Frontal cortex (tissue), 4 donors: Measurements from ENCODE around the gene MALSU1. TPM values are rescaled to one million over a fixed set of nuclear protein-coding genes. Genes with fewer than 3 reads are reported as not detected.
A peak's percentile ranks its signal among the peaks of the same experiment; 100 is the strongest.

Experiments
- DNase-seq, 2 donors: peaks; one replicate each; pipeline ENCODE4 v3.0.0; 2012; ENCODE audit warnings: low spot score in 2 of 2
- FAIRE-seq: peaks from 2 replicates; lab custom pipeline; 2012; peaks lifted over from hg19 to GRCh38; lab: Jason Lieb, UNC
- total RNA-seq: library from RNA; depleted of rRNA; stranded (reverse); fragments of >200 nt; gene quantifications from one replicate; pipeline ENCODE4 v1.2.3, GENCODE V29; 2014
- donor health status: control.
- donor health status: control.
- donor health status: control.

Gene MALSU1
- total RNA-seq = 37.9 TPM

- DNase-seq (peak; percentile 91 to 94), FAIRE-seq (no peak)
Observed at GRCh38 chr7:23298885-23299769, at the start of gene MALSU1. Gene MALSU1 (plus strand): TSS chr7:23299339. CDS start chr7:23299353, 14 bp downstream.

GRCh38 chr7:23249486-23249885, 49.7 kb upstream of the MALSU1 start:
- FAIRE-seq (no peak), DNase-seq (no peak)

- FAIRE-seq = no peak
Observed at GRCh38 chr7:23254051-23254681, 45.0 kb upstream of the MALSU1 start.

GRCh38 chr7:23256731-23257130, 42.4 kb upstream of the MALSU1 start:
- FAIRE-seq = no peak
- no peak for DNase-seq

More at GRCh38 chr7:23254051-23254681, 45.0 kb upstream of the MALSU1 start:
- DNase-seq = no peak

- DNase-seq (no peak), FAIRE-seq (no peak)
Observed at GRCh38 chr7:23260371-23260770, 38.8 kb upstream of the MALSU1 start.

- DNase-seq (peak; percentile 28 to 59), FAIRE-seq (no peak)
Observed at GRCh38 chr7:23261843-23262452, 37.2 kb upstream of the MALSU1 start.

- no peak for FAIRE-seq
- DNase-seq = no peak
Observed at GRCh38 chr7:23264916-23265458, 34.2 kb upstream of the MALSU1 start.

- FAIRE-seq (no peak), DNase-seq (no peak)
Observed at GRCh38 chr7:23266918-23267317, 32.2 kb upstream of the MALSU1 start.

- FAIRE-seq (no peak), DNase-seq (no peak)
Observed at GRCh38 chr7:23267357-23267756, 31.8 kb upstream of the MALSU1 start.

GRCh38 chr7:23268167-23268566, 31.0 kb upstream of the MALSU1 start:
- no peak for DNase-seq
- no peak for FAIRE-seq

- DNase-seq (no peak), FAIRE-seq (no peak)
Observed at GRCh38 chr7:23268746-23269145, 30.4 kb upstream of the MALSU1 start.

- FAIRE-seq (no peak), DNase-seq (no peak)
Observed at GRCh38 chr7:23272275-23272674, 26.9 kb upstream of the MALSU1 start.

- DNase-seq = peak in 1 of 2 donors; percentile 17
- no peak for FAIRE-seq
Observed at GRCh38 chr7:23273141-23273599, 26.0 kb upstream of the MALSU1 start.

GRCh38 chr7:23275912-23276311, 23.2 kb upstream of the MALSU1 start:
- DNase-seq (no peak), FAIRE-seq (no peak)

GRCh38 chr7:23276376-23276775, 22.8 kb upstream of the MALSU1 start:
- FAIRE-seq (no peak), DNase-seq (no peak)

- FAIRE-seq (no peak), DNase-seq (no peak)
Observed at GRCh38 chr7:23276947-23277346, 22.2 kb upstream of the MALSU1 start.

GRCh38 chr7:23277359-23277989, 21.7 kb upstream of the MALSU1 start:
- peak; percentile 25 to 39 for DNase-seq
- no peak for FAIRE-seq

GRCh38 chr7:23279819-23280525, 19.2 kb upstream of the MALSU1 start:
- no peak for DNase-seq
- no peak for FAIRE-seq

- FAIRE-seq (no peak), DNase-seq (no peak)
Observed at GRCh38 chr7:23283086-23283485, 16.1 kb upstream of the MALSU1 start.
